Stimulated activated CD8-positive, alpha-beta memory T cell treated with anti-CD3 and anti-CD28 coated beads, Interleukin-15, amount 100 ng/mL, for 48 hours (primary cell): ENCODE measurements around the gene DAP.

Experiments
- DNase-seq, 2 donors: peaks; one replicate each; pipeline ENCODE4 v3.0.0-alpha.2; 2020; ENCODE audit warnings: low read depth in 2 of 2

DAP gene

GRCh38 chr5:10760921-10761184, 181 bp downstream of the DAP start:
- no peak for DNase-seq

GRCh38 chr5:10760096-10760920, 726 bp downstream of the DAP start:
- DNase-seq, result peak in 1 of 2 donors; percentile 12

- no peak for DNase-seq
These were observed 1.9 kb downstream of the DAP start for GRCh38 chr5:10759111-10759510.

GRCh38 chr5:10757922-10758555, 3.0 kb downstream of the DAP start:
- no peak for DNase-seq

GRCh38 chr5:10757043-10757442, 4.0 kb downstream of the DAP start:
- no peak for DNase-seq

GRCh38 chr5:10756549-10756948, 4.5 kb downstream of the DAP start:
- no peak for DNase-seq

- no peak for DNase-seq
These were observed 7.9 kb downstream of the DAP start for GRCh38 chr5:10753178-10753577.

GRCh38 chr5:10752451-10752850, 8.6 kb downstream of the DAP start:
- no peak for DNase-seq

GRCh38 chr5:10750909-10751308, 10.1 kb downstream of the DAP start:
- DNase-seq, result no peak

GRCh38 chr5:10747678-10748622, 13.1 kb downstream of the DAP start:
- no peak for DNase-seq

- DNase-seq, result no peak
These were observed 14.3 kb downstream of the DAP start for GRCh38 chr5:10746711-10747110.

GRCh38 chr5:10745133-10745532, 15.9 kb downstream of the DAP start:
- no peak for DNase-seq

GRCh38 chr5:10744681-10745080, 16.4 kb downstream of the DAP start:
- DNase-seq, result no peak

GRCh38 chr5:10743951-10744350, 17.1 kb downstream of the DAP start:
- DNase-seq, result no peak

GRCh38 chr5:10743526-10743925, 17.5 kb downstream of the DAP start:
- DNase-seq, result no peak

- DNase-seq, result no peak
These were observed 19.4 kb downstream of the DAP start for GRCh38 chr5:10741661-10742060.

GRCh38 chr5:10740384-10740783, 20.6 kb downstream of the DAP start:
- DNase-seq, result no peak

GRCh38 chr5:10737880-10738279, 23.2 kb downstream of the DAP start:
- DNase-seq, result no peak

- DNase-seq, result no peak
These were observed 24.2 kb downstream of the DAP start for GRCh38 chr5:10736808-10737207.

- no peak for DNase-seq
These were observed 24.7 kb downstream of the DAP start for GRCh38 chr5:10736354-10736753.

- DNase-seq, result no peak
These were observed 25.3 kb downstream of the DAP start for GRCh38 chr5:10735569-10736276.
